Activated B cell treated with CpG ODN at 0.5 μM for 24 hours (primary cell): ENCODE results near the gene SCARB1. TPM values are rescaled to one million over a fixed set of nuclear protein-coding genes. Genes with fewer than 3 reads are reported as not detected.
"Not testable (repeated sequence)": the region's sequence is repeated elsewhere in the genome, so short reads cannot be mapped to it uniquely, and the experiment has no call there.

ENCODE experiments used
- ATAC-seq: fragments of 200-7000 bp; cut with Tn5 transposase; one replicate; pipeline ENCODE4 v1.10.0; 2021; ENCODE audit warnings: low read depth, mild to moderate bottlenecking, moderate library complexity
- CTCF ChIA-PET: fragments of 350-600 bp; sonication (Branson Sonifier 250); formaldehyde crosslinking; loops from one replicate; lab custom pipeline; 2021; ENCODE audit warnings: antibody characterized with exemption; lab: Charles Lee
- POLR2A ChIA-PET: fragments of 350-600 bp; sonication (Branson Sonifier 250); formaldehyde crosslinking; loops from one replicate; lab custom pipeline; 2021; ENCODE audit warnings: antibody characterized with exemption; lab: Charles Lee
- DNase-seq: peaks from one replicate; pipeline ENCODE4 v3.0.0; 2022
- H3K27ac Mint-ChIP-seq: one replicate; pipeline ENCODE4 v1.8.0; 2020; ENCODE audit warnings: mixed read lengths
- H3K27me3 Mint-ChIP-seq: one replicate; pipeline ENCODE4 v1.8.0; 2021; ENCODE audit warnings: mixed read lengths
- H3K36me3 Mint-ChIP-seq: one replicate; pipeline ENCODE4 v1.8.0; 2021; ENCODE audit warnings: low read depth, mixed read lengths
- H3K4me1 Mint-ChIP-seq: one replicate; pipeline ENCODE4 v1.8.0; 2021; ENCODE audit warnings: mixed read lengths
- H3K4me3 Mint-ChIP-seq: one replicate; pipeline ENCODE4 v1.8.0; 2020; ENCODE audit warnings: mild to moderate bottlenecking, mixed read lengths
- H3K9me3 Mint-ChIP-seq: one replicate; pipeline ENCODE4 v1.8.0; 2020; ENCODE audit warnings: mixed read lengths
- CTCF ChIP-seq: fragments of 200-600 bp; IDR thresholded peaks from one replicate; pipeline ENCODE4 v1.8.0; 2022; ENCODE audit warnings: antibody characterized with exemption, mild to moderate bottlenecking
- intact Hi-C: fragments of 100-400 bp; cut with micrococcal nuclease; formaldehyde crosslinking; loops from one replicate; pipeline ENCODE4 v1.15.1; 2024
- total RNA-seq: library from RNA; stranded (reverse); gene quantifications from 2 replicates; pipeline ENCODE4 v1.2.3, GENCODE V29; 2022

The SCARB1 gene
- total RNA-seq, 1 donor from 2014 or later = 39.3 TPM

GRCh38 chr12:124893792-124894516, 30.3 kb upstream of the SCARB1 start:
- no peak for TF ChIP-seq CTCF
- Mint-ChIP-seq H3K4me1 (peaks cover 24% of the 10 kb centered on the region), H3K9me3 (peaks cover 3% of the 10 kb centered on the region), H3K27me3 (no peaks in the 10 kb centered on the region), H3K4me3 (no peak overlapping the region), H3K36me3 (no peaks in the 10 kb centered on the region), H3K27ac (peak overlapping the region; percentile 65)
- ChIA-PET CTCF (interaction anchor here (0.8 to 0.9 kb wide), 2 partner anchors 12 to 119 kb away, joined by 3 read pairs; no protein-coding TSS in a partner anchor), POLR2A (interaction anchor here (0.6 to 2.2 kb wide), 8 partner anchors 9 to 353 kb away, joined by 3 to 20 read pairs (median 4); partner anchors contain the start of genes SCARB1 and UBC)
- intact Hi-C loops = no loop called here
- DNase-seq (no peak), ATAC-seq (peak; percentile 71)

GRCh38 chr12:124888260-124888659, 24.6 kb upstream of the SCARB1 start:
- Mint-ChIP-seq H3K27ac (no peak overlapping the region), H3K36me3 (no peaks in the 10 kb centered on the region), H3K4me1 (peaks cover 42% of the 10 kb centered on the region), H3K9me3 (no peaks in the 10 kb centered on the region), H3K27me3 (no peaks in the 10 kb centered on the region), H3K4me3 (no peak overlapping the region)
- POLR2A ChIA-PET = interaction anchor here (1.1 to 1.4 kb wide), 2 partner anchors 26 kb away, joined by 4 to 5 read pairs; partner anchors contain the start of gene UBC
- DNase-seq (no peak), ATAC-seq (no peak)
- CTCF ChIA-PET = interaction anchor here (1.2 to 1.8 kb wide), 2 partner anchors 18 to 26 kb away, joined by 3 to 7 read pairs; no protein-coding TSS in a partner anchor
- TF ChIP-seq CTCF = no peak
- intact Hi-C loops = no loop called here

- peaks cover 47% of the 10 kb centered on the region for H3K4me1 Mint-ChIP-seq
- H3K4me3 Mint-ChIP-seq, H3K27me3 Mint-ChIP-seq, DNase-seq, ATAC-seq, H3K27ac Mint-ChIP-seq, H3K9me3 Mint-ChIP-seq, H3K36me3 Mint-ChIP-seq, intact Hi-C loops: not testable (repeated sequence)
- ChIA-PET CTCF (interaction anchor here (1.8 kb wide), 1 partner anchor 19 kb away, joined by 7 read pairs; no protein-coding TSS in a partner anchor), POLR2A (interaction anchor here (0.6 to 1.4 kb wide), 3 partner anchors 25 to 31 kb away, joined by 3 to 5 read pairs (median 4); partner anchors contain the start of gene UBC)
Measured at GRCh38 chr12:124887766-124888165, 24.1 kb upstream of the SCARB1 start.

- peak; percentile 95 for ATAC-seq
- H3K27ac Mint-ChIP-seq = peak overlapping the region; percentile 87
- H3K27me3 Mint-ChIP-seq = no peaks in the 10 kb centered on the region
- H3K9me3 Mint-ChIP-seq = no peaks in the 10 kb centered on the region
- peak; percentile 60 for DNase-seq
- TF ChIP-seq CTCF = no peak
- peaks cover 65% of the 10 kb centered on the region for H3K4me1 Mint-ChIP-seq
- intact Hi-C loops = loop anchor here (1.0 to 2.0 kb wide), 2 partner anchors 13 to 22 kb away; partner anchors contain the start of gene SCARB1
- peak overlapping the region; percentile 70 for H3K4me3 Mint-ChIP-seq
- ChIA-PET POLR2A (interaction anchor here (0.6 to 1.8 kb wide), 5 partner anchors 9 to 110 kb away, joined by 3 to 6 read pairs (median 4); partner anchors contain the start of gene UBC), CTCF (interaction anchor here (1.0 to 1.6 kb wide), 4 partner anchors 16 to 113 kb away, joined by 3 read pairs; no protein-coding TSS in a partner anchor)
- no peaks in the 10 kb centered on the region for H3K36me3 Mint-ChIP-seq
Measured at GRCh38 chr12:124884587-124885438, 21.1 kb upstream of the SCARB1 start.
